BLaER1 (cell line): ENCODE data around the gene HIRA.

Experiments used
- H3K27ac ChIP-seq: shearing (Covaris generic); formaldehyde crosslinking; 2 replicates; pipeline ENCODE4 v1.8.1; 2022
- H3K27me3 ChIP-seq: shearing (Covaris generic); formaldehyde crosslinking; 2 replicates; pipeline ENCODE4 v1.8.1; 2022
- H3K36me3 ChIP-seq: shearing (Covaris generic); formaldehyde crosslinking; 2 replicates; pipeline ENCODE4 v1.8.1; 2022
- H3K4me1 ChIP-seq: shearing (Covaris generic); formaldehyde crosslinking; 2 replicates; pipeline ENCODE4 v1.8.1; 2022
- H3K4me2 ChIP-seq: shearing (Covaris generic); formaldehyde crosslinking; 2 replicates; pipeline ENCODE4 v1.8.1; 2022
- H3K4me3 ChIP-seq: shearing (Covaris generic); formaldehyde crosslinking; 2 replicates; pipeline ENCODE4 v1.8.1; 2022
- H3K9ac ChIP-seq: shearing (Covaris generic); formaldehyde crosslinking; 2 replicates; pipeline ENCODE4 v1.8.1; 2022
- H3K9me3 ChIP-seq: shearing (Covaris generic); formaldehyde crosslinking; 2 replicates; pipeline ENCODE4 v1.8.1; 2022
- H4K20me1 ChIP-seq: shearing (Covaris generic); formaldehyde crosslinking; 2 replicates; pipeline ENCODE4 v1.8.1; 2022
- Cebpa-rat ChIP-seq: shearing (Covaris generic); IDR thresholded peaks from 2 replicates; pipeline ENCODE4 v1.8.1; 2022

HIRA gene

DNA sequence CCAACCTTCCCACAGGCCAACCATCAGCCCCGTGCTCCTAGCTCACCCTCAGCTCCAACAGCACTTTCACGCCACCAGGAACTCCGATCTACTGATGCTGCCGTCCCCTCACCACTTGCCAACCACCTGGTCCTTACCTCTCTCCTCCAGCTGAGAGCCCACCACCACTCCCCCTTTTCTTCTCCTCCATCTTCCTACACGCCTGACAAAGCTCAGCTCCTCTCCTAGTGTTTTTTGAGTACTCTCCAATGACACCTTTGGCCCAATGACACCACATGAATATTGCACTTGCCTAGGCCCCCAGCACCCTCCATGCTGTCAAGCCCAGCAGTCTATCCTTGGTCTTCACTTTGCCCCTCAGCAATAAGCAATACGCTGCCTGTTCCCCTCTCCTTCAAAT, 30.7 kb downstream of the HIRA start:
- no peak for TF ChIP-seq Cebpa-rat
- H3K36me3 ChIP-seq, result peaks cover 91% of the 10 kb centered on the region
- H4K20me1 ChIP-seq, result 0 out of 2 replicates have a peak, but pooled peaks cover 10% of the 10 kb centered on the region
- no peak overlapping the region for H3K27ac ChIP-seq
- H3K4me1 ChIP-seq, result no peaks in the 10 kb centered on the region
- H3K27me3 ChIP-seq, result no peaks in the 10 kb centered on the region
- H3K9me3 ChIP-seq, result no peaks in the 10 kb centered on the region
- no peak overlapping the region for H3K4me3 ChIP-seq
- H3K9ac ChIP-seq, result no peak overlapping the region
- H3K4me2 ChIP-seq, result no peak overlapping the region

GRCh38 chr22:19398652-19399051, 32.9 kb downstream of the HIRA start:
- Histone ChIP-seq H3K4me3 (no peak overlapping the region), H3K27me3 (no peaks in the 10 kb centered on the region), H3K27ac (no peak overlapping the region), H3K4me1 (no peaks in the 10 kb centered on the region), H3K9me3 (no peaks in the 10 kb centered on the region), H4K20me1 (peaks cover 10% of the 10 kb centered on the region; the same call in 1 of the 2 replicates), H3K9ac (no peak overlapping the region), H3K36me3 (peaks cover 94% of the 10 kb centered on the region), H3K4me2 (no peak overlapping the region)
- no peak for TF ChIP-seq Cebpa-rat

- no peak for TF ChIP-seq Cebpa-rat
- no peaks in the 10 kb centered on the region for H3K4me1 ChIP-seq
- H3K36me3 ChIP-seq, result peaks cover 96% of the 10 kb centered on the region
- no peak overlapping the region for H3K27ac ChIP-seq
- no peak overlapping the region for H3K4me2 ChIP-seq
- H3K9me3 ChIP-seq, result no peaks in the 10 kb centered on the region
- H3K9ac ChIP-seq, result no peak overlapping the region
- H4K20me1 ChIP-seq, result peaks cover 11% of the 10 kb centered on the region; the same call in 1 of the 2 replicates
- H3K27me3 ChIP-seq, result no peaks in the 10 kb centered on the region
- no peak overlapping the region for H3K4me3 ChIP-seq
Observed at GRCh38 chr22:19398206-19398605, 33.3 kb downstream of the HIRA start.

GRCh38 chr22:19397734-19398104, 33.8 kb downstream of the HIRA start:
- no peak overlapping the region for H3K4me2 ChIP-seq
- peaks cover 11% of the 10 kb centered on the region; the same call in 1 of the 2 replicates for H4K20me1 ChIP-seq
- no peak overlapping the region for H3K27ac ChIP-seq
- H3K36me3 ChIP-seq, result peaks cover 96% of the 10 kb centered on the region
- no peaks in the 10 kb centered on the region for H3K27me3 ChIP-seq
- H3K4me3 ChIP-seq, result no peak overlapping the region
- no peak for TF ChIP-seq Cebpa-rat
- no peak overlapping the region for H3K9ac ChIP-seq
- no peaks in the 10 kb centered on the region for H3K9me3 ChIP-seq
- H3K4me1 ChIP-seq, result no peaks in the 10 kb centered on the region

- no peaks in the 10 kb centered on the region for H3K9me3 ChIP-seq
- no peak overlapping the region for H3K9ac ChIP-seq
- peaks cover 11% of the 10 kb centered on the region; the same call in 1 of the 2 replicates for H4K20me1 ChIP-seq
- H3K4me1 ChIP-seq, result no peaks in the 10 kb centered on the region
- TF ChIP-seq Cebpa-rat, result no peak
- H3K27me3 ChIP-seq, result no peaks in the 10 kb centered on the region
- H3K4me2 ChIP-seq, result no peak overlapping the region
- H3K4me3 ChIP-seq, result no peak overlapping the region
- H3K27ac ChIP-seq, result no peak overlapping the region
- H3K36me3 ChIP-seq, result peaks cover 99% of the 10 kb centered on the region
Observed at GRCh38 chr22:19396934-19397733, 34.4 kb downstream of the HIRA start.

- Histone ChIP-seq H3K9ac (no peak overlapping the region), H3K36me3 (peaks cover 100% of the 10 kb centered on the region), H4K20me1 (peaks cover 11% of the 10 kb centered on the region; the same call in 1 of the 2 replicates), H3K27me3 (no peaks in the 10 kb centered on the region), H3K4me3 (no peak overlapping the region), H3K4me2 (no peak overlapping the region), H3K27ac (no peak overlapping the region), H3K4me1 (no peaks in the 10 kb centered on the region), H3K9me3 (no peaks in the 10 kb centered on the region)
- no peak for TF ChIP-seq Cebpa-rat
Observed at GRCh38 chr22:19396561-19396933, 35.0 kb downstream of the HIRA start.

- no peak overlapping the region for H3K4me3 ChIP-seq
- H3K9ac ChIP-seq, result no peak overlapping the region
- peaks cover 100% of the 10 kb centered on the region for H3K36me3 ChIP-seq
- no peaks in the 10 kb centered on the region for H3K4me1 ChIP-seq
- H3K27me3 ChIP-seq, result no peaks in the 10 kb centered on the region
- H3K4me2 ChIP-seq, result no peak overlapping the region
- no peak for TF ChIP-seq Cebpa-rat
- peaks cover 11% of the 10 kb centered on the region; the same call in 1 of the 2 replicates for H4K20me1 ChIP-seq
- H3K9me3 ChIP-seq, result no peaks in the 10 kb centered on the region
- H3K27ac ChIP-seq, result no peak overlapping the region
Observed at GRCh38 chr22:19395276-19395675, 36.3 kb downstream of the HIRA start.

- TF ChIP-seq Cebpa-rat, result no peak
- Histone ChIP-seq H3K9me3 (no peaks in the 10 kb centered on the region), H3K27ac (no peak overlapping the region), H3K4me1 (no peaks in the 10 kb centered on the region), H3K9ac (no peak overlapping the region), H3K4me3 (no peak overlapping the region), H3K27me3 (no peaks in the 10 kb centered on the region), H4K20me1 (peaks cover 11% of the 10 kb centered on the region; the same call in 1 of the 2 replicates), H3K4me2 (no peak overlapping the region), H3K36me3 (peaks cover 100% of the 10 kb centered on the region)
Observed at GRCh38 chr22:19394274-19395050, 37.1 kb downstream of the HIRA start.

- Histone ChIP-seq H4K20me1 (peaks cover 11% of the 10 kb centered on the region; the same call in 1 of the 2 replicates), H3K9ac (no peak overlapping the region), H3K9me3 (no peaks in the 10 kb centered on the region), H3K4me2 (no peak overlapping the region), H3K36me3 (peaks cover 100% of the 10 kb centered on the region), H3K27me3 (no peaks in the 10 kb centered on the region), H3K27ac (no peak overlapping the region), H3K4me1 (no peaks in the 10 kb centered on the region), H3K4me3 (no peak overlapping the region)
- TF ChIP-seq Cebpa-rat, result no peak
Observed at GRCh38 chr22:19393704-19394103, 37.8 kb downstream of the HIRA start.

- H3K27me3 ChIP-seq, result no peaks in the 10 kb centered on the region
Observed at GRCh38 chr22:19387575-19387974, 44.0 kb downstream of the HIRA start.

More at GRCh38 chr22:19387575-19387974, 44.0 kb downstream of the HIRA start:
- Histone ChIP-seq H3K4me1 (no peaks in the 10 kb centered on the region), H3K4me3 (no peak overlapping the region), H4K20me1 (no peaks in the 10 kb centered on the region; the same call in 1 of the 2 replicates), H3K36me3 (peaks cover 100% of the 10 kb centered on the region), H3K27ac (no peak overlapping the region), H3K9me3 (no peaks in the 10 kb centered on the region), H3K9ac (no peak overlapping the region), H3K4me2 (no peak overlapping the region)
- no peak for TF ChIP-seq Cebpa-rat
